ENCODE data around the gene BRD2. TPM values are rescaled to one million over a fixed set of nuclear protein-coding genes. Genes with fewer than 3 reads are reported as not detected.

The BRD2 gene
- total RNA-seq, 2 donors from 2014 or later, result 134 to 169 TPM

- H3K9me3 ChIP-seq, result peaks cover 3% of the 10 kb centered on the region
- no peak for TF ChIP-seq CTCF (IDR thresholded peaks at IDR 0.05)
- no peak overlapping the region for H3K4me3 ChIP-seq
- ATAC-seq (ENCODE audit: insufficient number of reproducible peaks, low FRiP score, low read depth) (peak; percentile 6), DNase-seq (ENCODE audit: low spot score) (no peak)
- peak overlapping the region in 1 of 2 donors; percentile 51 for H3K27ac ChIP-seq
- peaks cover 4% of the 10 kb centered on the region for H3K27me3 ChIP-seq (replicated peaks; ENCODE audit: insufficient read depth)
- H3K36me3 ChIP-seq, result no peaks in the 10 kb centered on the region
- no peaks in the 10 kb centered on the region for H3K4me1 ChIP-seq (ENCODE audit: control insufficient read depth in 1 of 2, low read depth in 2 of 2)
Measured at GRCh38 chr6:33029328-33030184, 61.2 kb downstream of the BRD2 start.

GRCh38 chr6:33030245-33030644 lies 61.9 kb downstream of the BRD2 start:
- Histone ChIP-seq H3K4me3 (no peak overlapping the region), H3K27ac (peak overlapping the region in 1 of 2 donors; percentile 51), H3K9me3 (peaks cover 3% of the 10 kb centered on the region), H3K4me1 (ENCODE audit: control insufficient read depth in 1 of 2, low read depth in 2 of 2) (no peaks in the 10 kb centered on the region), H3K27me3 (replicated peaks; ENCODE audit: insufficient read depth) (peaks cover 4% of the 10 kb centered on the region), H3K36me3 (no peaks in the 10 kb centered on the region)
- DNase-seq (ENCODE audit: low spot score) (no peak), ATAC-seq (ENCODE audit: insufficient number of reproducible peaks, low FRiP score, low read depth) (no peak)
- no peak for TF ChIP-seq CTCF (IDR thresholded peaks at IDR 0.05)

Other genes with a start within 250 kb of the BRD2 start
- gene HLA-DQA2, start 227.2 kb upstream of the BRD2 start, total RNA-seq, result 1 to 10 TPM in 1 of 2 donors, under 1 TPM in 1; 0.85 to 1.4 TPM
- gene HLA-DQB2, start 205.1 kb upstream of the BRD2 start, total RNA-seq, result 1 to 10 TPM in 1 of 2 donors, not detected in 1; 2.4 TPM
- gene HLA-DOB, start 151.6 kb upstream of the BRD2 start, total RNA-seq, result under 1 TPM in 1 of 2 donors, not detected in 1; 0.54 TPM
- gene TAP2, start 129.9 kb upstream of the BRD2 start, total RNA-seq, result 10 to 100 TPM in 1 of 2 donors, 1 to 10 TPM in 1; 9.6 to 17.3 TPM
- gene PSMB8, start 124.5 kb upstream of the BRD2 start, total RNA-seq, result 10 to 100 TPM; 28.4 to 43.3 TPM
- gene TAP1, start 114.9 kb upstream of the BRD2 start, total RNA-seq, result 10 to 100 TPM; 41.6 to 46.9 TPM
- gene PSMB9, start 114.4 kb upstream of the BRD2 start, total RNA-seq, result 10 to 100 TPM; 24.2 to 25.7 TPM
- gene HLA-DMB, start 27.6 kb upstream of the BRD2 start, total RNA-seq, result 10 to 100 TPM; 13.5 to 34.4 TPM
- gene HLA-DMA, start 15.5 kb upstream of the BRD2 start, total RNA-seq, result 10 to 100 TPM; 41.7 to 53.2 TPM
- gene HLA-DOA, start 41.0 kb downstream of the BRD2 start, total RNA-seq, result 10 to 100 TPM in 1 of 2 donors, 1 to 10 TPM in 1; 5.8 to 19.4 TPM
- 100 to 1,000 TPM; 141 to 148 TPM for gene HLA-DPA1, start 105.1 kb downstream of the BRD2 start, total RNA-seq
- gene HLA-DPB1, start 107.4 kb downstream of the BRD2 start, total RNA-seq, result 100 to 1,000 TPM in 1 of 2 donors, 10 to 100 TPM in 1; 78.4 to 112 TPM
- 1 to 10 TPM; 1.9 to 3.4 TPM for gene COL11A2, start 223.9 kb downstream of the BRD2 start, total RNA-seq
- 10 to 100 TPM; 38.7 to 47.2 TPM for gene RXRB, start 232.1 kb downstream of the BRD2 start, total RNA-seq
- 100 to 1,000 TPM in 1 of 2 donors, 10 to 100 TPM in 1; 71.3 to 106 TPM for gene SLC39A7, start 232.3 kb downstream of the BRD2 start, total RNA-seq
- 10 to 100 TPM in 1 of 2 donors, 1 to 10 TPM in 1; 4.0 to 15.0 TPM for gene HSD17B8, start 236.1 kb downstream of the BRD2 start, total RNA-seq
- 10 to 100 TPM; 13.2 to 17.3 TPM for gene RING1, start 239.9 kb downstream of the BRD2 start, total RNA-seq